Mammary epithelial cell (primary cell): ENCODE results near the gene MAPRE2.

Source experiments
- EZH2 ChIP-seq: IDR thresholded peaks from 2 replicates; pipeline ENCODE4 v1.6.1; 2012; ENCODE audit warnings: low read length, inconsistent platforms, borderline replicate concordance
- TF ChIP-seq, protein P1 (sequence below), 2 donors: IDR thresholded peaks in 1 of 2; conservative IDR thresholded peaks in 1 of 2; 2 replicates each; pipeline ENCODE4 v1.5.1; 2011 to 2012; ENCODE audit warnings: inconsistent platforms in 2 of 2, low read length in 2 of 2, mild to moderate bottlenecking in 2 of 2, control low read depth in 1 of 2, low read depth in 1 of 2; ENCODE audit not compliant: insufficient read depth in 1 of 2; ENCODE audit errors: extremely low read depth in 1 of 2

DNA sequence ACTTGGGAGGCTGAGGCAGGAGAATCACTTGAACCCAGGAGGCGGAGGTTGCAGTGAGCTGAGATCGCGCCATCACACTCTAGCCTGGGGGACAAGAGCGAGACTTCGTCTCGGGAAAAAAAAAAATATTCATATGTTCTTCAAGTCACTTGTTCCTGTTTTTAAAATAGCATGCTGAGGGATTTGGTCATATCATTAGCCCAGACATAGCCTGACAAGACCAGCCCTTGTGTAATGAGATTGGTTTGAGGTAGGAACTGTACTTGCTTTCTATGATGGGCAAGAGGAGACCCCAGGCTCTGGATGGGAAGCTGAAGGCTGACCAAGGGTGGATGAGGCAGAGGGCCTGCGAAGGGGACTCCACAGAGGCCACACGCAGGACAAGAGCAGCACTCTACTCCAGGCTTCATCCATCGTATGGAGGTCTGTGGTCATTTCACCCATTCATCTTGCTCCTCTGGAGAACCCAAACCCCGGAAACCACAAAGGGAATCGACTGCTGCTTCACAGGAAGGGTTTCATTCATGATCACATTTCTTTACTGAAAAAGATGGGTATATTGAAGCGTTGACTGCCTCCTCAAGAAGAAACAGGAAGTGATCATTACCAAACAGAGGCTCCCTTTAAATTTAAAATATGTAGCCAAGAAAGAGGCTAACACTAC is 112.5 kb downstream of the MAPRE2 start:
- TF ChIP-seq, protein P1, sequence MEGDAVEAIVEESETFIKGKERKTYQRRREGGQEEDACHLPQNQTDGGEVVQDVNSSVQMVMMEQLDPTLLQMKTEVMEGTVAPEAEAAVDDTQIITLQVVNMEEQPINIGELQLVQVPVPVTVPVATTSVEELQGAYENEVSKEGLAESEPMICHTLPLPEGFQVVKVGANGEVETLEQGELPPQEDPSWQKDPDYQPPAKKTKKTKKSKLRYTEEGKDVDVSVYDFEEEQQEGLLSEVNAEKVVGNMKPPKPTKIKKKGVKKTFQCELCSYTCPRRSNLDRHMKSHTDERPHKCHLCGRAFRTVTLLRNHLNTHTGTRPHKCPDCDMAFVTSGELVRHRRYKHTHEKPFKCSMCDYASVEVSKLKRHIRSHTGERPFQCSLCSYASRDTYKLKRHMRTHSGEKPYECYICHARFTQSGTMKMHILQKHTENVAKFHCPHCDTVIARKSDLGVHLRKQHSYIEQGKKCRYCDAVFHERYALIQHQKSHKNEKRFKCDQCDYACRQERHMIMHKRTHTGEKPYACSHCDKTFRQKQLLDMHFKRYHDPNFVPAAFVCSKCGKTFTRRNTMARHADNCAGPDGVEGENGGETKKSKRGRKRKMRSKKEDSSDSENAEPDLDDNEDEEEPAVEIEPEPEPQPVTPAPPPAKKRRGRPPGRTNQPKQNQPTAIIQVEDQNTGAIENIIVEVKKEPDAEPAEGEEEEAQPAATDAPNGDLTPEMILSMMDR (conservative IDR thresholded peaks at IDR 0.05 in 1 of 2, IDR thresholded peaks at IDR 0.05 in 1 of 2; ENCODE audit: extremely low read depth in 1 of 2, insufficient read depth in 1 of 2, low read depth in 1 of 2, low read length in 2 of 2): no peak
- TF ChIP-seq EZH2: no peak
